ENCODE results near the gene TBC1D14.

DNA sequence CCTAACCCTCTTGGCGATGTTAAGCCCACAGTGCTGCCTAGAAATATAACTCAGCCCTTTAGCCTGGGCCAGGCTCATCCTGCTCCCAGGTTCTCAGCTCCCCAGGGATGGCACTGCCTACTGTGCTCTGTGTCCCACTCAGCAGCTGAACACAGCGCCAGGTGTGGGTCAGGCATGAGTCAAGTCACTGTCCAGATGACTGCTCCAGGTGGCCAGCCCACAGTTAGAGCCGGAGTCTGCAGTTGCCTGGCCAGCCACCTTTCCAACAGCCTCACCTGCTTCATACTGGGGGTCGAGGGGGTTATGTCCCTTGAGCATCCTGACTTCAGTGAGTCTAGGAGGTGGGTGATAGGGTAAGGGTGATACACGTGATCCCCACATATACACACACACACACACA is 48.4 kb downstream of the TBC1D14 start:
- TF ChIP-seq, protein P1, sequence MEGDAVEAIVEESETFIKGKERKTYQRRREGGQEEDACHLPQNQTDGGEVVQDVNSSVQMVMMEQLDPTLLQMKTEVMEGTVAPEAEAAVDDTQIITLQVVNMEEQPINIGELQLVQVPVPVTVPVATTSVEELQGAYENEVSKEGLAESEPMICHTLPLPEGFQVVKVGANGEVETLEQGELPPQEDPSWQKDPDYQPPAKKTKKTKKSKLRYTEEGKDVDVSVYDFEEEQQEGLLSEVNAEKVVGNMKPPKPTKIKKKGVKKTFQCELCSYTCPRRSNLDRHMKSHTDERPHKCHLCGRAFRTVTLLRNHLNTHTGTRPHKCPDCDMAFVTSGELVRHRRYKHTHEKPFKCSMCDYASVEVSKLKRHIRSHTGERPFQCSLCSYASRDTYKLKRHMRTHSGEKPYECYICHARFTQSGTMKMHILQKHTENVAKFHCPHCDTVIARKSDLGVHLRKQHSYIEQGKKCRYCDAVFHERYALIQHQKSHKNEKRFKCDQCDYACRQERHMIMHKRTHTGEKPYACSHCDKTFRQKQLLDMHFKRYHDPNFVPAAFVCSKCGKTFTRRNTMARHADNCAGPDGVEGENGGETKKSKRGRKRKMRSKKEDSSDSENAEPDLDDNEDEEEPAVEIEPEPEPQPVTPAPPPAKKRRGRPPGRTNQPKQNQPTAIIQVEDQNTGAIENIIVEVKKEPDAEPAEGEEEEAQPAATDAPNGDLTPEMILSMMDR (IDR thresholded peaks at IDR 0.05; ENCODE audit: insufficient read depth, low read length, poor library complexity, severe bottlenecking): no peak
- no peak for TF ChIP-seq EZH2phosphoT487 (conservative IDR thresholded peaks at IDR 0.05; ENCODE audit: low read length)

Data from SU-DHL-6 (cell line).